CD4-positive, alpha-beta T cell (primary cell): ENCODE measurements around the gene OR2Y1. TPM values are rescaled to one million over a fixed set of nuclear protein-coding genes. Genes with fewer than 3 reads are reported as not detected.

Experiments used
- ATAC-seq: fragments of 200-7000 bp; cut with Tn5 transposase; one replicate; pipeline ENCODE4 v1.10.0; 2022; ENCODE audit warnings: mild to moderate bottlenecking; ENCODE audit not compliant: poor library complexity
- CTCF ChIA-PET: fragments of 350-600 bp; sonication (Branson Sonifier 250); formaldehyde crosslinking; loops from one replicate; lab custom pipeline; 2021; ENCODE audit warnings: antibody characterized with exemption, inconsistent platforms; lab: Charles Lee
- POLR2A ChIA-PET: fragments of 350-600 bp; sonication (Branson Sonifier 250); formaldehyde crosslinking; loops from one replicate; lab custom pipeline; 2021; ENCODE audit warnings: antibody characterized with exemption, inconsistent platforms; lab: Charles Lee
- DNase-seq, 14 experiments: peaks; one replicate each; pipeline ENCODE4 v3.0.0-alpha.2; 2013 to 2020; ENCODE audit warnings: mixed read lengths in 2 of 14
- H3K27ac ChIP-seq, 2 donors: one replicate each; pipeline versions ENCODE4 v1.5.1 to v1.7.0; 2013; ENCODE audit warnings: low read length in 2 of 2, low read depth in 1 of 2, mild to moderate bottlenecking in 1 of 2
- H3K27me3 ChIP-seq, 2 experiments: 1 replicate in 1 of 2; 2 replicates in 1 of 2; pipeline versions ENCODE4 v1.6.1 to v1.7.0; 2013; ENCODE audit warnings: low read length in 2 of 2, control low read depth in 1 of 2, mild to moderate bottlenecking in 1 of 2, moderate library complexity in 1 of 2; ENCODE audit not compliant: insufficient read depth in 2 of 2, control insufficient read depth in 1 of 2
- H3K36me3 ChIP-seq: one replicate; pipeline ENCODE4 v1.6.1; 2013; ENCODE audit warnings: low read length, control low read depth; ENCODE audit not compliant: insufficient read depth
- H3K4me1 ChIP-seq: one replicate; pipeline ENCODE4 v1.6.1; 2013; ENCODE audit warnings: low read length, control low read depth; ENCODE audit not compliant: insufficient read depth
- H3K4me3 ChIP-seq: one replicate; pipeline ENCODE4 v1.5.1; 2013; ENCODE audit warnings: mild to moderate bottlenecking, low read length, moderate library complexity
- H3K9me3 ChIP-seq, 2 experiments: 1 replicate in 1 of 2; 2 replicates in 1 of 2; pipeline versions ENCODE4 v1.6.1 to v1.7.0; 2013; ENCODE audit warnings: low read length in 2 of 2, mild to moderate bottlenecking in 2 of 2, control low read depth in 1 of 2, moderate library complexity in 1 of 2; ENCODE audit not compliant: control insufficient read depth in 1 of 2, insufficient read depth in 1 of 2
- H3K27ac Mint-ChIP-seq: one replicate; pipeline ENCODE4 v1.8.0; 2020; ENCODE audit warnings: mixed read lengths
- H3K27me3 Mint-ChIP-seq: one replicate; pipeline ENCODE4 v1.8.0; 2021; ENCODE audit warnings: mixed read lengths
- H3K36me3 Mint-ChIP-seq: one replicate; pipeline ENCODE4 v1.8.0; 2021; ENCODE audit warnings: low read depth, mixed read lengths
- H3K4me1 Mint-ChIP-seq: one replicate; pipeline ENCODE4 v1.8.0; 2021; ENCODE audit warnings: low read depth, mixed read lengths
- H3K4me3 Mint-ChIP-seq: one replicate; pipeline ENCODE4 v1.8.0; 2020; ENCODE audit warnings: mild to moderate bottlenecking, mixed read lengths
- H3K9me3 Mint-ChIP-seq: one replicate; pipeline ENCODE4 v1.8.0; 2020; ENCODE audit warnings: mixed read lengths
- CTCF ChIP-seq: fragments of 200-600 bp; IDR thresholded peaks from one replicate; pipeline ENCODE4 v1.8.0; 2022; ENCODE audit warnings: antibody characterized with exemption, mild to moderate bottlenecking
- intact Hi-C, 2 experiments: fragments of 100-400 bp; cut with DNase I in 1 of 2; cut with micrococcal nuclease in 1 of 2; formaldehyde crosslinking; loops; one replicate each; pipeline versions ENCODE4 v1.15.1 to v1.9.0; 2023 to 2025; cut with DNase I, micrococcal nuclease
- total RNA-seq, 174 experiments: library from RNA in 2 of 174; stranded (reverse) in 2 of 174; gene quantifications; one replicate each; pipeline ENCODE4 v1.2.3 and lab custom pipeline; 2021 to 2026

Gene OR2Y1
- total RNA-seq, 2 experiments from 2014 or later: not detected

GRCh38 chr5:180775624-180776023 lies 35.8 kb upstream of the OR2Y1 start:
- ChIA-PET POLR2A (no interaction called here), CTCF (no interaction called here)
- intact Hi-C loops: no loop called here

DNA sequence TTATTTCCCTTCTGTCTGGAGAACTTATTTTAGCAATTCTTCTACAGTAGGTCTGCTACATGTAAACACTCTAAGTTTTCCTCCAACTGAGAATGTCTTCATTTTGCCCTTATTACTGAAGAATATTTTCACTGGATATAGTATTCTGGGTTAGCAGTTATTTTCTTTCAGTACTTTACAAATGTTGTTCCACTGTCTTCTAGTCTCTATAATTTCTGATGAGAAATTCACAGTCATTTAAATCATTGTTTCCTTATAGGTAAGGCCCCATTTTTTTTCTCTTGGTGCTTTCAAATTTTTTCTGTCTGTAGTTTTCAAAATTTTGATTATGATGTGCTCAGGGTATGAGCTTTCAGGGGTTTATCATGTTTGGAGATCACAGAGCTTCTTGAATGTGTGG lies 32.0 kb upstream of the OR2Y1 start:
- no peaks in the 10 kb centered on the region for H3K4me1 ChIP-seq
- H3K27me3 ChIP-seq: peaks cover 0 to 5% of the 10 kb centered on the region in 2 experiments
- ATAC-seq (no peak), DNase-seq (no peak)
- no peak for TF ChIP-seq CTCF
- ChIA-PET CTCF (no interaction called here), POLR2A (no interaction called here)
- peaks cover 9 to 13% of the 10 kb centered on the region in 2 experiments for H3K9me3 ChIP-seq
- Mint-ChIP-seq H3K4me3 (no peak overlapping the region), H3K36me3 (no peaks in the 10 kb centered on the region), H3K4me1 (no peaks in the 10 kb centered on the region), H3K27me3 (peaks cover 18% of the 10 kb centered on the region), H3K9me3 (peaks cover 14% of the 10 kb centered on the region), H3K27ac (no peak overlapping the region)
- no peaks in the 10 kb centered on the region for H3K36me3 ChIP-seq
- no peak overlapping the region for H3K27ac ChIP-seq
- intact Hi-C loops: no loop called here
- no peak overlapping the region for H3K4me3 ChIP-seq

More at GRCh38 chr5:180775624-180776023, 35.8 kb upstream of the OR2Y1 start:
- Mint-ChIP-seq H3K27me3 (peaks cover 18% of the 10 kb centered on the region), H3K4me3 (no peak overlapping the region), H3K36me3 (no peaks in the 10 kb centered on the region), H3K9me3 (peaks cover 8% of the 10 kb centered on the region), H3K4me1 (no peaks in the 10 kb centered on the region), H3K27ac (no peak overlapping the region)
- Histone ChIP-seq H3K4me3 (no peak overlapping the region), H3K4me1 (no peaks in the 10 kb centered on the region), H3K27ac (no peak overlapping the region), H3K9me3 (peaks cover 9 to 13% of the 10 kb centered on the region in 2 experiments), H3K36me3 (no peaks in the 10 kb centered on the region), H3K27me3 (peaks cover 0 to 5% of the 10 kb centered on the region in 2 experiments)
- no peak for TF ChIP-seq CTCF
- ATAC-seq (no peak), DNase-seq (no peak)

GRCh38 chr5:180769821-180770220 lies 30.0 kb upstream of the OR2Y1 start:
- peaks cover 19% of the 10 kb centered on the region for H3K9me3 Mint-ChIP-seq
- no peaks in the 10 kb centered on the region for H3K36me3 ChIP-seq
- CTCF ChIA-PET: no interaction called here
- H3K4me1 ChIP-seq: no peaks in the 10 kb centered on the region
- POLR2A ChIA-PET: no interaction called here
- DNase-seq: no peak
- peaks cover 9 to 13% of the 10 kb centered on the region in 2 experiments for H3K9me3 ChIP-seq
- peaks cover 32% of the 10 kb centered on the region for H3K27me3 Mint-ChIP-seq
- no peak overlapping the region for H3K27ac ChIP-seq
- no peaks in the 10 kb centered on the region for H3K36me3 Mint-ChIP-seq
- H3K4me3 Mint-ChIP-seq: no peak overlapping the region
- intact Hi-C loops: no loop called here
- no peak overlapping the region for H3K27ac Mint-ChIP-seq
- no peak for ATAC-seq
- peaks cover 0 to 5% of the 10 kb centered on the region in 2 experiments for H3K27me3 ChIP-seq
- TF ChIP-seq CTCF: no peak
- H3K4me1 Mint-ChIP-seq: no peaks in the 10 kb centered on the region
- no peak overlapping the region for H3K4me3 ChIP-seq
